Panc1 (cell line): ENCODE measurements around the gene SELENBP1. TPM values are rescaled to one million over a fixed set of nuclear protein-coding genes. Genes with fewer than 3 reads are reported as not detected.
"Not testable (repeated sequence)": the region's sequence is repeated elsewhere in the genome, so short reads cannot be mapped to it uniquely, and the experiment has no call there.

Experiments
- ATAC-seq: fragments of 200-7000 bp; cut with Tn5 transposase; 2 replicates; pipeline ENCODE4 v1.9.1; 2020; ENCODE audit warnings: mild to moderate bottlenecking, moderate library complexity
- BruUV-seq: library from RNA; stranded (reverse); fragments of 400-500 nt; replicated peaks from 2 replicates; lab custom pipeline; 2021; lab: Mats Ljungman, UMichigan
- CTCF ChIA-PET: fragments of 300-600 bp; sonication (Branson Sonifier 250); formaldehyde crosslinking; loops from one replicate; lab custom pipeline; 2022; ENCODE audit warnings: antibody characterized with exemption; lab: Charles Lee
- POLR2A ChIA-PET: fragments of 300-600 bp; sonication (Branson Sonifier 250); formaldehyde crosslinking; loops from one replicate; lab custom pipeline; 2022; ENCODE audit warnings: antibody characterized with exemption; lab: Charles Lee
- DNase-seq: peaks from one replicate; pipeline ENCODE4 v3.0.0-alpha.2; 2010; ENCODE audit warnings: low read depth, low spot score
- H3K27ac ChIP-seq: 2 replicates; pipeline ENCODE4 v1.5.1; 2011; ENCODE audit warnings: mild to moderate bottlenecking, low read length, inconsistent platforms
- H3K27me3 ChIP-seq: fragments of 200-500 bp; sonication (Bioruptor generic); 2 replicates; pipeline ENCODE4 v1.6.0; 2014; ENCODE audit warnings: low read length, inconsistent platforms; ENCODE audit not compliant: control insufficient read depth, insufficient read depth
- H3K36me3 ChIP-seq: fragments of 200-500 bp; sonication (Bioruptor generic); 2 replicates; pipeline ENCODE4 v1.5.1; 2014; ENCODE audit warnings: inconsistent platforms, mild to moderate bottlenecking, low read length, moderate library complexity; ENCODE audit not compliant: control insufficient read depth, insufficient read depth
- H3K4me1 ChIP-seq: 2 replicates; pipeline ENCODE4 v1.5.1; 2011; ENCODE audit warnings: inconsistent platforms, mild to moderate bottlenecking, low read length, moderate library complexity; ENCODE audit not compliant: control insufficient read depth, insufficient read depth
- H3K4me3 ChIP-seq, 2 experiments: 2 replicates each; pipeline ENCODE4 v1.5.1; 2011 to 2012; ENCODE audit warnings: low read depth in 2 of 2, low read length in 2 of 2, mild to moderate bottlenecking in 2 of 2, inconsistent platforms in 1 of 2, moderate library complexity in 1 of 2
- H3K9me3 ChIP-seq: fragments of 200-500 bp; sonication (Bioruptor generic); 2 replicates; pipeline ENCODE4 v1.5.1; 2014; ENCODE audit warnings: low read depth, mild to moderate bottlenecking, inconsistent platforms, low read length, moderate library complexity; ENCODE audit not compliant: control insufficient read depth, insufficient read depth
- POLR2AphosphoS5 ChIP-seq: IDR thresholded peaks from 2 replicates; pipeline ENCODE4 v1.6.1; 2012; ENCODE audit warnings: mild to moderate bottlenecking, low read depth, low read length, moderate library complexity
- SIN3A ChIP-seq: IDR thresholded peaks from 2 replicates; pipeline ENCODE4 v1.6.1; 2012; ENCODE audit warnings: low read depth, mild to moderate bottlenecking, low read length, moderate library complexity, borderline replicate concordance; ENCODE audit not compliant: insufficient read depth
- TCF7L2 ChIP-seq: IDR thresholded peaks from 2 replicates; pipeline ENCODE4 v1.6.1; 2011; ENCODE audit warnings: mild to moderate bottlenecking, low read depth, low read length, inconsistent platforms
- in situ Hi-C: cut with HindIII; loops from 2 replicates; pipeline ENCODE4 v1.10.0; 2016; ENCODE audit warnings: low sequenced_read_pairs, low pct_unique_long_range_greater_than_20kb
- intact Hi-C: fragments of 100-400 bp; cut with micrococcal nuclease; formaldehyde crosslinking; loops from one replicate; pipeline ENCODE4 v1.10.0; 2022; ENCODE audit not compliant: unreplicated experiment
- total RNA-seq: library from RNA; stranded (reverse); gene quantifications from one replicate; pipeline ENCODE4 v1.2.1, GENCODE V29; 2021; ENCODE audit not compliant: unreplicated experiment
- TF ChIP-seq, protein P1 (sequence below), 2 experiments: IDR thresholded peaks; 2 replicates each; pipeline ENCODE4 v1.6.1; 2011 to 2012; ENCODE audit warnings: low read depth in 2 of 2, control low read depth in 1 of 2, low read length in 1 of 2, mild to moderate bottlenecking in 1 of 2, moderate library complexity in 1 of 2; ENCODE audit not compliant: insufficient read depth in 1 of 2
- TF ChIP-seq, protein P2 (sequence below): fragments of 450-650 bp; IDR thresholded peaks from 2 replicates; pipeline ENCODE4 v1.5.1; 2017; ENCODE audit warnings: mild to moderate bottlenecking

Gene SELENBP1
- total RNA-seq, 1 experiment from 2014 or later, result 5.9 TPM

DNA sequence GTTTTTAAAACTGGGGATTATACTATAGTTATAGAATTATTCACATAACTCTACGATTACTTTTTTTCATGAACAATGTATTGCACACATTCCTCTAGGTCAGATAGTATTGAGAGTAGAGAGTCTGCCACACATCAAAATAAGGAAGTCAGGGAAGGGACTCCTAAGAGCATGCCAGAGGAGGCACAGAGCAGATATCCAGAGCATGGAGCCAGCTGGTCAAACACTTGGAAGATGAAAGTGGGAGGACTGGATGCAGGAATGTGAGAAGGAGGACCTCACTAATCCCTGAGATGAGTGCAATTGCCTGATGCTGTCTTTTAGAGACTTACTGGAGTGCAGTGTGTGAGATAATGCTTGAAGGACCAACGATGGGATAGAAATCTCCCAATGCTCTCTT is 15.8 kb downstream of the SELENBP1 start:
- Histone ChIP-seq H3K36me3 (no peaks in the 10 kb centered on the region), H3K4me1 (no peaks in the 10 kb centered on the region), H3K9me3 (peaks cover 6% of the 10 kb centered on the region; the same call in 1 of the 2 replicates), H3K4me3 (no peak overlapping the region), H3K27me3 (no peaks in the 10 kb centered on the region), H3K27ac (no peak overlapping the region)
- ATAC-seq (no peak), DNase-seq (no peak)
- BruUV-seq, result no TSS peak
- ChIA-PET CTCF (no interaction called here), POLR2A (interaction anchor here (0.5 to 0.6 kb wide), 2 partner anchors 42 to 78 kb away, joined by 3 to 4 read pairs; no protein-coding TSS in a partner anchor)
- TF ChIP-seq TCF7L2 (no peak), POLR2AphosphoS5 (no peak), SIN3A (no peak)
- TF ChIP-seq, protein P1, sequence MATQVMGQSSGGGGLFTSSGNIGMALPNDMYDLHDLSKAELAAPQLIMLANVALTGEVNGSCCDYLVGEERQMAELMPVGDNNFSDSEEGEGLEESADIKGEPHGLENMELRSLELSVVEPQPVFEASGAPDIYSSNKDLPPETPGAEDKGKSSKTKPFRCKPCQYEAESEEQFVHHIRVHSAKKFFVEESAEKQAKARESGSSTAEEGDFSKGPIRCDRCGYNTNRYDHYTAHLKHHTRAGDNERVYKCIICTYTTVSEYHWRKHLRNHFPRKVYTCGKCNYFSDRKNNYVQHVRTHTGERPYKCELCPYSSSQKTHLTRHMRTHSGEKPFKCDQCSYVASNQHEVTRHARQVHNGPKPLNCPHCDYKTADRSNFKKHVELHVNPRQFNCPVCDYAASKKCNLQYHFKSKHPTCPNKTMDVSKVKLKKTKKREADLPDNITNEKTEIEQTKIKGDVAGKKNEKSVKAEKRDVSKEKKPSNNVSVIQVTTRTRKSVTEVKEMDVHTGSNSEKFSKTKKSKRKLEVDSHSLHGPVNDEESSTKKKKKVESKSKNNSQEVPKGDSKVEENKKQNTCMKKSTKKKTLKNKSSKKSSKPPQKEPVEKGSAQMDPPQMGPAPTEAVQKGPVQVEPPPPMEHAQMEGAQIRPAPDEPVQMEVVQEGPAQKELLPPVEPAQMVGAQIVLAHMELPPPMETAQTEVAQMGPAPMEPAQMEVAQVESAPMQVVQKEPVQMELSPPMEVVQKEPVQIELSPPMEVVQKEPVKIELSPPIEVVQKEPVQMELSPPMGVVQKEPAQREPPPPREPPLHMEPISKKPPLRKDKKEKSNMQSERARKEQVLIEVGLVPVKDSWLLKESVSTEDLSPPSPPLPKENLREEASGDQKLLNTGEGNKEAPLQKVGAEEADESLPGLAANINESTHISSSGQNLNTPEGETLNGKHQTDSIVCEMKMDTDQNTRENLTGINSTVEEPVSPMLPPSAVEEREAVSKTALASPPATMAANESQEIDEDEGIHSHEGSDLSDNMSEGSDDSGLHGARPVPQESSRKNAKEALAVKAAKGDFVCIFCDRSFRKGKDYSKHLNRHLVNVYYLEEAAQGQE (IDR thresholded peaks at IDR 0.05; ENCODE audit: insufficient read depth in 1 of 2, low read depth in 2 of 2, low read length in 1 of 2), result no peak
- TF ChIP-seq, protein P2, sequence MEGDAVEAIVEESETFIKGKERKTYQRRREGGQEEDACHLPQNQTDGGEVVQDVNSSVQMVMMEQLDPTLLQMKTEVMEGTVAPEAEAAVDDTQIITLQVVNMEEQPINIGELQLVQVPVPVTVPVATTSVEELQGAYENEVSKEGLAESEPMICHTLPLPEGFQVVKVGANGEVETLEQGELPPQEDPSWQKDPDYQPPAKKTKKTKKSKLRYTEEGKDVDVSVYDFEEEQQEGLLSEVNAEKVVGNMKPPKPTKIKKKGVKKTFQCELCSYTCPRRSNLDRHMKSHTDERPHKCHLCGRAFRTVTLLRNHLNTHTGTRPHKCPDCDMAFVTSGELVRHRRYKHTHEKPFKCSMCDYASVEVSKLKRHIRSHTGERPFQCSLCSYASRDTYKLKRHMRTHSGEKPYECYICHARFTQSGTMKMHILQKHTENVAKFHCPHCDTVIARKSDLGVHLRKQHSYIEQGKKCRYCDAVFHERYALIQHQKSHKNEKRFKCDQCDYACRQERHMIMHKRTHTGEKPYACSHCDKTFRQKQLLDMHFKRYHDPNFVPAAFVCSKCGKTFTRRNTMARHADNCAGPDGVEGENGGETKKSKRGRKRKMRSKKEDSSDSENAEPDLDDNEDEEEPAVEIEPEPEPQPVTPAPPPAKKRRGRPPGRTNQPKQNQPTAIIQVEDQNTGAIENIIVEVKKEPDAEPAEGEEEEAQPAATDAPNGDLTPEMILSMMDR, result no peak
- intact Hi-C loops, result no loop called here
- in situ Hi-C loops, result no loop called here

DNA sequence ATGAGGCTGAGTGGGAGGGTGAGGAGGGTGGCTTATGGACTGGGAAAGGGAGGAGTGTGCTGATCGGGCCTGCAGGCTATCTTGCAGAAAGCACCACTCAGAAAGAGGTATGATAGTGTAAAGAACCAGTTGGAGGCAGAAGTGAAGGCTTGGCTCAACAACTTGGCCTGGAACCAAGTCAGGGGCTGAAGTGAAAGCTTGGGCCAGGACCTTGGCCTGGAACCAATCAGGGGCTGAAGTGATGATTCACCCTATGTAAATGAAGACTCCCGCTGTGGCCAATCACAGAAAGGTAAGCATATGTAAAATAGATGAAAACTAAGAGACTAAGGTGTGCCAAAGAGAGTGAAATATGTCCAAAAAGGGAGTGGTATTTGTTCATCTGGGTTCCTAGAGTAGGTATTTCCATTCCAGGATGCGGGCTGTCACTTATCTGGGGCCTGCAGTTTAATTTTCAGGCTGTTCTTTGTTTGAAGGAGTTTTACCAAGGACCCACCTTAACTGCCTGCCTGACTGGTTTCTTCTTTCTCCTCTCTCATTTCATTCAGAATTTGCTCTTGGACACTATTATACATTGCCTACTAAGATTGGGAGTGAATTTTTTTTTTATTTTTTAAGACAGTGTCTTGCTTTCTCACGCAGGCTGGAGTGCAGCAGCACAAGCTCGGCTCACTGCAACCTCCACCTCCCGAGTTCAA is 20.3 kb downstream of the SELENBP1 start:
- ATAC-seq, result no peak
- CTCF ChIA-PET, result interaction anchor here (0.6 kb wide), 2 partner anchors 17 to 51 kb away, joined by 4 to 9 read pairs; no protein-coding TSS in a partner anchor
- intact Hi-C loops (no loop called here), in situ Hi-C loops (no loop called here)
- no peak overlapping the region for H3K27ac ChIP-seq
- BruUV-seq, result no TSS peak
- H3K36me3 ChIP-seq, result no peaks in the 10 kb centered on the region
- no peak for TF ChIP-seq SIN3A
- no peak overlapping the region for H3K4me3 ChIP-seq
- peaks cover 5% of the 10 kb centered on the region; the same call in 1 of the 2 replicates for H3K4me1 ChIP-seq
- H3K9me3 ChIP-seq, result peaks cover 6% of the 10 kb centered on the region; the same call in 1 of the 2 replicates
- POLR2A ChIA-PET, result no interaction called here
- H3K27me3 ChIP-seq, result no peaks in the 10 kb centered on the region
- no peak for DNase-seq

DNA sequence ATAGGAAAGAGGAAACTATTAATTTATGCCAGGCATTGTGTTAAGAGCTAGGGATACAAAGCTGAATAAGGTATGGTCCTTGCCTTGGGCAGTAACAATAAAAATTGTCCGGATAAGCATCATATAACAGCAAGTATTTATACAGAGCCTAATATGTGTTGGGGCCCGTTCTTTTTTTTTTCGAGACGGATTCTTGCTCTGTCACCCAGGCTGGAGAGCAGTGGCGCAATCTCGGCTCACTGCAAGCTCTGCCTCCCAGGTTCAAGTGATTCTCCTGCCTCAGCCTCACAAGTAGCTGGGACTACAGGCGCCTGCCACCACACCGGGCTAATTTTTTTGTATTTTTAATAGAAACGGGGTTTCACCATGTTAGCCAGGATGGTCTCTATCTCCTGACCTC is 22.2 kb downstream of the SELENBP1 start:
- not testable (repeated sequence) for H3K36me3 ChIP-seq

More for the DNA sequence above, 22.2 kb downstream of the SELENBP1 start:
- CTCF ChIA-PET, in situ Hi-C loops, ATAC-seq, DNase-seq, BruUV-seq, H3K27me3 ChIP-seq, H3K4me3 ChIP-seq, intact Hi-C loops, H3K27ac ChIP-seq, H3K9me3 ChIP-seq: not testable (repeated sequence)
- peaks cover 13% of the 10 kb centered on the region; the same call in 1 of the 2 replicates for H3K4me1 ChIP-seq
- POLR2A ChIA-PET, result interaction anchor here (0.7 kb wide), 1 partner anchor 18 kb away, joined by 3 read pairs; no protein-coding TSS in a partner anchor
